Lung (tissue), 12 donors: ENCODE data around the gene LCN2. TPM values are rescaled to one million over a fixed set of nuclear protein-coding genes. Genes with fewer than 3 reads are reported as not detected.

Experiments
- ATAC-seq: fragments of 200-7000 bp; cut with Tn5 transposase; one replicate; pipeline ENCODE4 v1.9.1; 2020; ENCODE audit warnings: moderate number of reproducible peaks; ENCODE audit not compliant: insufficient read depth, low FRiP score
- DNase-seq, 3 donors: peaks; one replicate each; pipeline ENCODE4 v3.0.0-alpha.2; 2013 to 2017
- H3K27ac ChIP-seq, 2 donors: one replicate each; pipeline ENCODE4 v1.5.1; 2013; ENCODE audit warnings: mild to moderate bottlenecking in 2 of 2, moderate library complexity in 2 of 2, control low read depth in 1 of 2, inconsistent platforms in 1 of 2, low read depth in 1 of 2, low read length in 1 of 2
- H3K27me3 ChIP-seq, 3 donors: one replicate each; pipeline ENCODE4 v1.5.1; 2013; ENCODE audit warnings: low read length in 2 of 3; ENCODE audit not compliant: control insufficient read depth in 3 of 3, insufficient read depth in 3 of 3
- H3K36me3 ChIP-seq, 4 donors: one replicate each; pipeline ENCODE4 v1.5.1; 2013; ENCODE audit warnings: low read length in 4 of 4, mild to moderate bottlenecking in 1 of 4, moderate library complexity in 1 of 4; ENCODE audit not compliant: control insufficient read depth in 4 of 4, insufficient read depth in 4 of 4
- H3K4me1 ChIP-seq, 5 donors: one replicate each; pipeline ENCODE4 v1.5.1; 2013; ENCODE audit warnings: low read length in 5 of 5, mild to moderate bottlenecking in 2 of 5, moderate library complexity in 1 of 5; ENCODE audit not compliant: control insufficient read depth in 5 of 5, insufficient read depth in 5 of 5
- H3K4me3 ChIP-seq: one replicate; pipeline ENCODE4 v1.5.1; 2013; ENCODE audit warnings: mild to moderate bottlenecking, control low read depth, moderate library complexity
- H3K9ac ChIP-seq, 2 donors: one replicate each; pipeline ENCODE4 v1.5.1; 2013; ENCODE audit warnings: low read length in 2 of 2, control low read depth in 1 of 2; ENCODE audit not compliant: insufficient read depth in 1 of 2
- H3K9me3 ChIP-seq, 4 donors: one replicate each; pipeline ENCODE4 v1.5.1; 2013; ENCODE audit warnings: low read length in 3 of 4, mild to moderate bottlenecking in 1 of 4, moderate library complexity in 1 of 4; ENCODE audit not compliant: control insufficient read depth in 4 of 4, insufficient read depth in 3 of 4
- WGBS, 2 donors: extraction: QIAGEN DNeasy Blood & Tissue Kit; methylation state at CpG; one replicate each; pipeline ENCODE4 v1.1.7; 2013; 5-methylcytosine and 5-hydroxymethylcytosine counted together
- polyA plus RNA-seq, 2 donors: library from polyadenylated mRNA; stranded (reverse); fragments of 200-250 nt; gene quantifications; one replicate each; pipeline ENCODE4 v1.2.1, GENCODE V29; 2013
- total RNA-seq, 2 donors: library from RNA; depleted of rRNA in 1 of 2; stranded (reverse); fragments of >200 nt in 1 of 2; gene quantifications; one replicate each; pipeline ENCODE4 v1.2.1, GENCODE V29; 2014 to 2021
- TF ChIP-seq, protein P1 (sequence below): IDR thresholded peaks from 2 replicates; pipeline ENCODE4 v1.5.1; 2012; ENCODE audit warnings: mild to moderate bottlenecking; ENCODE audit errors: control extremely low read depth, extremely low read depth
- donor health status: control.
- donor health status: control.
- donor health status: Bipolar disorder and iron deficiency.
- donor health status: healthy.
- donor health status: DM: yes; HTN: yes; CAD: no.

LCN2 gene
- total and polyA plus RNA-seq, 4 donors, result 114 to 842 (median 295) TPM

DNA sequence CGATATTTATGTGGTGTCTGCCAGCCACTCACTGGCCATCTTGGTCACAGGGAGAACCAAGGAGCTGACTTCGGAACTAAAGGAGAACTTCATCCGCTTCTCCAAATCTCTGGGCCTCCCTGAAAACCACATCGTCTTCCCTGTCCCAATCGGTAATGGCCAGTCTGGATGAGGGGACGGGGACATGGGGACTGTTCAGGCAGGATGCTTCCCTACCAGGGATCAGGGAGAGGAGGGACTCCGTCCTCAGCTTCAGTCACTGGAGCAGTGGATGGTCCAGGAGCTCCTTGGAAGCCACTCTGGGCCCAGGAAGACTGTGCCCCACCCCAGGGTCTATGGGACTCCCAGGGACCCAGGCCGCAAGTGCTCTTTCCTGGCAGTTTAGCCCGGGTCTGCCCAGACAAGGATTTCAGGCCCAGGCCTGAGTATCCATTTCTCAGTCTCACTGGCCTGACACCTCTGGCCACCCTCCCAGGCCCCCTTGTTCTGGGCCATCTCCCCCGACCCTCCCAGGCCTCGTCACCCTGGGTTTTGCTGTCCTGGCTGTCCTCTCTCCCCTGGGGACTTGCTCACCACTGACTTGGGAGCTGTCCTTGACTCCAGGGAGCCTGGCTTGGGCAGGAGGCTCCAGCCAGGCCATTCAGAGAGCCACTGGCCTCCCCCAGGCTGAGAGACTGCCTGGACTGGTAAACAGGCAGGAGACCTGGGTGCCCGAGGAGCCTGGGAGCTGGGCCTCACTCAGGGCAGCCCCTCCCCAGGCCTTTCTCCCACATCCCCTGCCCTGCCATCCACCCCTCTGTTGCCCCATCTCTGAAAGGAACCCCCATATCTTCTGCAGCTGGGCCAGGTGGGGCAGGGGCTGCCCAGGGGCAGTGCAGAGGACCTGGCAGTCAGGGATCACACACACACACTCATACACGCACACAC, 3.1 kb downstream of the LCN2 start:
- ATAC-seq (no peak), DNase-seq (no peak)
- TF ChIP-seq, protein P1, sequence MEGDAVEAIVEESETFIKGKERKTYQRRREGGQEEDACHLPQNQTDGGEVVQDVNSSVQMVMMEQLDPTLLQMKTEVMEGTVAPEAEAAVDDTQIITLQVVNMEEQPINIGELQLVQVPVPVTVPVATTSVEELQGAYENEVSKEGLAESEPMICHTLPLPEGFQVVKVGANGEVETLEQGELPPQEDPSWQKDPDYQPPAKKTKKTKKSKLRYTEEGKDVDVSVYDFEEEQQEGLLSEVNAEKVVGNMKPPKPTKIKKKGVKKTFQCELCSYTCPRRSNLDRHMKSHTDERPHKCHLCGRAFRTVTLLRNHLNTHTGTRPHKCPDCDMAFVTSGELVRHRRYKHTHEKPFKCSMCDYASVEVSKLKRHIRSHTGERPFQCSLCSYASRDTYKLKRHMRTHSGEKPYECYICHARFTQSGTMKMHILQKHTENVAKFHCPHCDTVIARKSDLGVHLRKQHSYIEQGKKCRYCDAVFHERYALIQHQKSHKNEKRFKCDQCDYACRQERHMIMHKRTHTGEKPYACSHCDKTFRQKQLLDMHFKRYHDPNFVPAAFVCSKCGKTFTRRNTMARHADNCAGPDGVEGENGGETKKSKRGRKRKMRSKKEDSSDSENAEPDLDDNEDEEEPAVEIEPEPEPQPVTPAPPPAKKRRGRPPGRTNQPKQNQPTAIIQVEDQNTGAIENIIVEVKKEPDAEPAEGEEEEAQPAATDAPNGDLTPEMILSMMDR, result no peak
- no peaks in the 10 kb centered on the region for H3K36me3 ChIP-seq
- no peak overlapping the region for H3K4me3 ChIP-seq
- H3K27me3 ChIP-seq, result no peaks in the 10 kb centered on the region
- H3K9ac ChIP-seq, result no peak overlapping the region
- H3K9me3 ChIP-seq, result no peaks in the 10 kb centered on the region
- H3K4me1 ChIP-seq, result peaks cover 0 to 13% (median 5%) of the 10 kb centered on the region in 5 donors
- H3K27ac ChIP-seq, result no peak overlapping the region
- 95 to 97% methylated on average over 13 of the region's 13 CpGs for WGBS, 2 donors

DNA sequence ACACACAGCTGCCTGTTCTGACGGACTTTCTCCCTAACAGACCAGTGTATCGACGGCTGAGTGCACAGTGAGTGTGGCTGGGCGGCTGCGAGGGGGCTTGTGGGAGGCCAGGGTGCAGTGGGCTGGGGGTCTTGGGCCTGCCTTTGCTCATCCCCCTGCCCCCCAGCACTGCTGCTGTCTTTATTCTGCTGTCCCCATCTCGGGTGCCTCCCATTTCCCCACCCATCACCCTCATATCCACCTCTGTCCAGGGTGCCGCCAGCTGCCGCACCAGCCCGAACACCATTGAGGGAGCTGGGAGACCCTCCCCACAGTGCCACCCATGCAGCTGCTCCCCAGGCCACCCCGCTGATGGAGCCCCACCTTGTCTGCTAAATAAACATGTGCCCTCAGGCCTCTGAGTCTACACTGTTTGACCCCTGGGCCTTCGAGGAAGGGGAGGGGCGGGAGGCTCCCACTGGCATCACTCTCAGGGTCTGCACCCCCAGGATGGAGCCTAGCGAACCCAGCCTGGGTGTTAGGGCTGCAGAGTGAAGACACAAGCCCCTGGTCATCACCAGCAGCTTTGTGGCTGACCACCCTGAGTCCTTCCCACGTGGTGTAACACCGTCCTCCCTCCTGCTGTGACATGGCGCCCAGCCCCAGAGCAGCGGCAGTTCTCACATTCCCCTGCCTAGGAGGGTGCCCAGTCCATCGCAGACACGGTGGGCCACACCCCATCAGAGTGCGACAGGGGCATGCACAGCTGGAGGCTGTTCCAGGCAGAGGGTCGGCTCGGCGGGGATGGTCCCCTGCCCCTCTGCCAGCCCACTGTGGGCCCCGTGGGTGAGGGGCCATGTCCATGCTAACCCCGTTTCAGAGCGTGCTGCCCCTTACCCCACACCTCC, 4.0 kb downstream of the LCN2 start:
- no peaks in the 10 kb centered on the region for H3K9me3 ChIP-seq
- H3K4me3 ChIP-seq, result no peak overlapping the region
- TF ChIP-seq, protein P1, result no peak
- ATAC-seq (no peak), DNase-seq (no peak)
- no peaks in the 10 kb centered on the region for H3K27me3 ChIP-seq
- H3K4me1 ChIP-seq, result peaks cover 0 to 13% (median 5%) of the 10 kb centered on the region in 5 donors
- no peaks in the 10 kb centered on the region for H3K36me3 ChIP-seq
- no peak overlapping the region for H3K27ac ChIP-seq
- H3K9ac ChIP-seq, result no peak overlapping the region
- 88 to 94% methylated on average over 26 of the region's 26 CpGs for WGBS, 2 donors

DNA sequence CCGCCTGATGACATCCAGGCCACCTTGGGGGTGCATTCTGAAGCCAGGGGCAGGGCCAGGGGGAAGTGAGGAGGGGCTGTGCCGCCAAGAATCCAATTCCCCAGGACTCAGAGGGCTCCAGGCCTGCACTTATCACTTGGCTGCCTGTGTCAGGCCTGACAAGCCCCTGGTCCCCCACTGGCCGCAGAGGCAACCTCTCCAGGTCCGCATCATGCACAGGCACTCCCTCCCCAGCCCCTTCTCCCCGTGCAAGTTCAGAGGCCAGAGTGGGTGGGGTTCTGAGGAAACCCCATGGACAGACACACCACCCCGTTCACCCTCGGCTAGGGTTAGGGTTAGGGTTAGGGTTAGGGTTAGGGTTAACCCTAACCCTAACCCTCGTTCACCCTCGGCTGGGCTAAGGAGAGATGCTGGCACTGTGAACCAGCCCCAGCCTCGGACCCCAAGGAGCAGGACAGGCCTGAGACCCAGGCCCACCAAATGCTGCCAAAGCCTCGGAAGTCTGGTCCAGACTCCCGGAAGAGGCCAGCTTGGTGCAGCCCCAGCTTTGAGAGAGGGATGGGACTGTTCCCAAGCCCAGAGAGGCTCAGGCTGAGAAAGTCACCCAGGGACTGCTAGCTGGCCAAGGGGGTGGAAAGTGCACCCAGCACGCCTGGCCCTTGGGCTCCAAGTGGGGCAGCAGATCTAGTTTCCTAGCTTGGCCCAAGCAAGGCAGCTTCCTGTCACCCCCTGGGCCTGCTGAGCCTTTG, 4.9 kb downstream of the LCN2 start:
- H3K36me3 ChIP-seq, result no peaks in the 10 kb centered on the region
- peaks cover 0 to 6% (median 0%) of the 10 kb centered on the region in 5 donors for H3K4me1 ChIP-seq
- H3K9ac ChIP-seq, result no peak overlapping the region
- H3K27ac ChIP-seq, result no peak overlapping the region
- no peaks in the 10 kb centered on the region for H3K27me3 ChIP-seq
- DNase-seq (no peak), ATAC-seq (no peak)
- TF ChIP-seq, protein P1, result no peak
- 90% methylated on average over 13 of the region's 13 CpGs for WGBS, 2 donors
- H3K4me3 ChIP-seq, result no peak overlapping the region
- no peaks in the 10 kb centered on the region for H3K9me3 ChIP-seq
